Measurements from ENCODE around the gene MGAT1.
"Not testable (repeated sequence)": the region's sequence is repeated elsewhere in the genome, so short reads cannot be mapped to it uniquely, and the experiment has no call there.

The MGAT1 gene

GRCh38 chr5:180742727-180743126, 59.9 kb downstream of the MGAT1 start:
- no peak overlapping the region for H3K27ac ChIP-seq (ENCODE audit: low read depth, low read length, severe bottlenecking)
- H3K9me3 ChIP-seq (ENCODE audit: control insufficient read depth, low read length): no peaks in the 10 kb centered on the region
- no peaks in the 10 kb centered on the region for H3K36me3 ChIP-seq (ENCODE audit: control insufficient read depth, insufficient read depth, low read length)
- no peaks in the 10 kb centered on the region for H3K4me1 ChIP-seq (ENCODE audit: control insufficient read depth, insufficient read depth, low read length, poor library complexity, severe bottlenecking)
- 94 to 97% methylated on average over 2 to 5 of the region's 6 CpGs for WGBS, 2 experiments (ENCODE audit: insufficient coverage in 2 of 2)
- H3K4me3 ChIP-seq (ENCODE audit: extremely low read depth, insufficient read depth, low read length, poor library complexity, severe bottlenecking): no peak overlapping the region

GRCh38 chr5:180740953-180741352, 61.7 kb downstream of the MGAT1 start:
- WGBS, 2 experiments (ENCODE audit: insufficient coverage in 2 of 2): 64% methylated on average over 3 of the region's 4 CpGs; no CpG with 5 or more reads in 1 of the 2 experiments
- not testable (repeated sequence) for H3K36me3 ChIP-seq (ENCODE audit: control insufficient read depth, insufficient read depth, low read length); H3K9me3 ChIP-seq (ENCODE audit: control insufficient read depth, low read length); H3K4me3 ChIP-seq (ENCODE audit: extremely low read depth, insufficient read depth, low read length, poor library complexity, severe bottlenecking); H3K27ac ChIP-seq (ENCODE audit: low read depth, low read length, severe bottlenecking); H3K4me1 ChIP-seq (ENCODE audit: control insufficient read depth, insufficient read depth, low read length, poor library complexity, severe bottlenecking)

GRCh38 chr5:180739958-180740357, 62.6 kb downstream of the MGAT1 start, which contains the start of gene OR2Y1:
Gene OR2Y1 (minus strand): TSS chr5:180740058. CDS start chr5:180740058, 0 bp downstream.
- Histone ChIP-seq H3K27ac (ENCODE audit: low read depth, low read length, severe bottlenecking) (no peak within 1 kb of the TSS), H3K4me1 (ENCODE audit: control insufficient read depth, insufficient read depth, low read length, poor library complexity, severe bottlenecking) (no peaks in the 10 kb centered on the region), H3K36me3 (ENCODE audit: control insufficient read depth, insufficient read depth, low read length) (no peaks in the 10 kb centered on the region), H3K9me3 (ENCODE audit: control insufficient read depth, low read length) (no peaks in the 10 kb centered on the region), H3K4me3 (ENCODE audit: extremely low read depth, insufficient read depth, low read length, poor library complexity, severe bottlenecking) (no peak within 1 kb of the TSS)
- WGBS, 2 experiments (ENCODE audit: insufficient coverage in 2 of 2): 67 to 90% methylated on average over 1 of the region's 2 CpGs

GRCh38 chr5:180739271-180739670, 63.3 kb downstream of the MGAT1 start:
- 90 to 91% methylated on average over 10 of the region's 10 CpGs for WGBS, 2 experiments (ENCODE audit: insufficient coverage in 2 of 2)
- no peak overlapping the region for H3K4me3 ChIP-seq (ENCODE audit: extremely low read depth, insufficient read depth, low read length, poor library complexity, severe bottlenecking)

GRCh38 chr5:180736536-180736935, 66.1 kb downstream of the MGAT1 start:
- Histone ChIP-seq H3K27ac (ENCODE audit: low read depth, low read length, severe bottlenecking) (no peak overlapping the region), H3K4me1 (ENCODE audit: control insufficient read depth, insufficient read depth, low read length, poor library complexity, severe bottlenecking) (no peaks in the 10 kb centered on the region), H3K36me3 (ENCODE audit: control insufficient read depth, insufficient read depth, low read length) (no peaks in the 10 kb centered on the region), H3K4me3 (ENCODE audit: extremely low read depth, insufficient read depth, low read length, poor library complexity, severe bottlenecking) (no peak overlapping the region), H3K9me3 (ENCODE audit: control insufficient read depth, low read length) (no peaks in the 10 kb centered on the region)
- 95% methylated on average over 2 of the region's 2 CpGs; no CpG with 5 or more reads in 1 of the 2 experiments for WGBS, 2 experiments (ENCODE audit: insufficient coverage in 2 of 2)

More at GRCh38 chr5:180739271-180739670, 63.3 kb downstream of the MGAT1 start:
- H3K36me3 ChIP-seq (ENCODE audit: control insufficient read depth, insufficient read depth, low read length): no peaks in the 10 kb centered on the region
- H3K9me3 ChIP-seq (ENCODE audit: control insufficient read depth, low read length): no peaks in the 10 kb centered on the region
- no peak overlapping the region for H3K27ac ChIP-seq (ENCODE audit: low read depth, low read length, severe bottlenecking)
- no peaks in the 10 kb centered on the region for H3K4me1 ChIP-seq (ENCODE audit: control insufficient read depth, insufficient read depth, low read length, poor library complexity, severe bottlenecking)
